Esophagus squamous epithelium (tissue), 5 donors: ENCODE data around the gene IL1A. TPM values are rescaled to one million over a fixed set of nuclear protein-coding genes. Genes with fewer than 3 reads are reported as not detected.

Source experiments
- DNase-seq: peaks from one replicate; lab custom pipeline; 2025; lab: John Stamatoyannopoulos, UW
- H3K27ac ChIP-seq, 4 donors: fragments of 200-600 bp; sonication (generic); one replicate each; pipeline ENCODE4 v1.5.1; 2016 to 2019; ENCODE audit warnings: mild to moderate bottlenecking in 1 of 4
- H3K27me3 ChIP-seq, 4 donors: fragments of 200-600 bp; sonication (generic); 1 replicate in 3 of 4; 2 replicates in 1 of 4; pipeline versions ENCODE4 v1.5.1 to v1.6.0; 2017 to 2021; ENCODE audit warnings: antibody characterized with exemption in 1 of 4
- H3K36me3 ChIP-seq, 3 donors: fragments of 200-600 bp; sonication (generic); one replicate each; pipeline ENCODE4 v1.5.1; 2016 to 2019
- H3K4me1 ChIP-seq, 3 donors: fragments of 200-600 bp; sonication (generic); one replicate each; pipeline ENCODE4 v1.5.1; 2017 to 2019
- H3K4me3 ChIP-seq, 4 donors: fragments of 200-600 bp; sonication (generic); 1 replicate in 3 of 4; 2 replicates in 1 of 4; pipeline ENCODE4 v1.5.1; 2016 to 2019; ENCODE audit warnings: mild to moderate bottlenecking in 2 of 4, moderate library complexity in 1 of 4
- H3K9me3 ChIP-seq, 3 donors: fragments of 200-600 bp; sonication (generic); one replicate each; pipeline ENCODE4 v1.5.1; 2016 to 2019
- POLR2A ChIP-seq, 4 donors: fragments of 450-650 bp; IDR thresholded peaks; one replicate each; pipeline ENCODE4 v1.6.1; 2017; ENCODE audit warnings: antibody characterized with exemption in 4 of 4, mild to moderate bottlenecking in 4 of 4, moderate library complexity in 3 of 4
- WGBS, 2 donors: methylation state at CpG; one replicate each; pipeline ENCODE4 v1.1.5; 2018; 5-methylcytosine and 5-hydroxymethylcytosine counted together
- intact Hi-C: fragments of 100-400 bp; cut with DNase I; formaldehyde crosslinking; loops from one replicate; pipeline ENCODE4 v1.15.0; 2022
- total RNA-seq, 4 donors: library from RNA; depleted of rRNA; stranded (reverse); fragments of >200 nt; gene quantifications; one replicate each; pipeline ENCODE4 v1.1.0, GENCODE V29; 2016
- TF ChIP-seq, protein P1 (sequence below), 6 experiments: fragments of 450-650 bp in 4 of 6; fragments of 200-600 bp in 2 of 6; sonication (generic) in 2 of 6; IDR thresholded peaks; one replicate each; pipeline ENCODE4 v1.5.1; 2016 to 2019; ENCODE audit warnings: antibody characterized with exemption in 6 of 6, mild to moderate bottlenecking in 4 of 6, moderate library complexity in 4 of 6
- donor health status: DM: yes; HTN: yes; CAD: no.

The IL1A gene
- total RNA-seq, 4 donors from 2014 or later = 0.53 to 37.4 (median 4.3) TPM

GRCh38 chr2:112764071-112765044 lies 19.9 kb downstream of the IL1A start, which contains the start of gene CKAP2L:
Gene CKAP2L, minus strand, starts transcription at chr2:112764609. Its CDS starts 11 bp downstream, at chr2:112764598.
- Histone ChIP-seq H3K36me3 (no peaks in the 10 kb centered on the region), H3K4me3 (peak within 1 kb of the TSS; percentile 55 to 91 (median 81)), H3K27me3 (no peaks in the 10 kb centered on the region), H3K4me1 (peaks cover 6 to 39% (median 12%) of the 10 kb centered on the region in 3 donors), H3K9me3 (no peaks in the 10 kb centered on the region), H3K27ac (peak within 1 kb of the TSS; percentile 48 to 89 (median 80))
- peak; percentile 80 for DNase-seq
- TF ChIP-seq POLR2A (IDR thresholded peaks at IDR 0.05) = peak in 3 of 4 donors; percentile 22 to 73 (median 32)
- TF ChIP-seq, protein P1, sequence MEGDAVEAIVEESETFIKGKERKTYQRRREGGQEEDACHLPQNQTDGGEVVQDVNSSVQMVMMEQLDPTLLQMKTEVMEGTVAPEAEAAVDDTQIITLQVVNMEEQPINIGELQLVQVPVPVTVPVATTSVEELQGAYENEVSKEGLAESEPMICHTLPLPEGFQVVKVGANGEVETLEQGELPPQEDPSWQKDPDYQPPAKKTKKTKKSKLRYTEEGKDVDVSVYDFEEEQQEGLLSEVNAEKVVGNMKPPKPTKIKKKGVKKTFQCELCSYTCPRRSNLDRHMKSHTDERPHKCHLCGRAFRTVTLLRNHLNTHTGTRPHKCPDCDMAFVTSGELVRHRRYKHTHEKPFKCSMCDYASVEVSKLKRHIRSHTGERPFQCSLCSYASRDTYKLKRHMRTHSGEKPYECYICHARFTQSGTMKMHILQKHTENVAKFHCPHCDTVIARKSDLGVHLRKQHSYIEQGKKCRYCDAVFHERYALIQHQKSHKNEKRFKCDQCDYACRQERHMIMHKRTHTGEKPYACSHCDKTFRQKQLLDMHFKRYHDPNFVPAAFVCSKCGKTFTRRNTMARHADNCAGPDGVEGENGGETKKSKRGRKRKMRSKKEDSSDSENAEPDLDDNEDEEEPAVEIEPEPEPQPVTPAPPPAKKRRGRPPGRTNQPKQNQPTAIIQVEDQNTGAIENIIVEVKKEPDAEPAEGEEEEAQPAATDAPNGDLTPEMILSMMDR (IDR thresholded peaks at IDR 0.05) = no peak
- 0% methylated on average over 10 to 20 of the region's 79 CpGs for WGBS, 2 donors
- intact Hi-C loops = no loop called here

- Histone ChIP-seq H3K27me3 (no peaks in the 10 kb centered on the region), H3K36me3 (peaks cover 0 to 7% (median 0%) of the 10 kb centered on the region in 3 donors), H3K4me1 (peaks cover 6 to 26% (median 12%) of the 10 kb centered on the region in 3 donors), H3K4me3 (no peak overlapping the region), H3K27ac (no peak overlapping the region), H3K9me3 (no peaks in the 10 kb centered on the region)
- intact Hi-C loops = no loop called here
- TF ChIP-seq, protein P1 (IDR thresholded peaks at IDR 0.05) = no peak
- TF ChIP-seq POLR2A (IDR thresholded peaks at IDR 0.05) = no peak
- whole genome bisulfite sequencing, 2 donors = 87 to 94% methylated on average over 4 of the region's 4 CpGs
- DNase-seq = no peak
These were observed 22.0 kb downstream of the IL1A start for GRCh38 chr2:112762276-112762675.

GRCh38 chr2:112760149-112760548 lies 24.1 kb downstream of the IL1A start:
- no peaks in the 10 kb centered on the region for H3K9me3 ChIP-seq
- H3K27ac ChIP-seq = no peak overlapping the region
- H3K36me3 ChIP-seq = peaks cover 0 to 7% (median 0%) of the 10 kb centered on the region in 3 donors
- peaks cover 3 to 21% (median 9%) of the 10 kb centered on the region in 3 donors for H3K4me1 ChIP-seq
- WGBS, 2 donors = 80 to 90% methylated on average over 1 of the region's 1 CpG
- TF ChIP-seq, protein P1 (IDR thresholded peaks at IDR 0.05) = no peak
- no peak for TF ChIP-seq POLR2A (IDR thresholded peaks at IDR 0.05)
- no peaks in the 10 kb centered on the region for H3K27me3 ChIP-seq
- no peak overlapping the region for H3K4me3 ChIP-seq
- no peak for DNase-seq
- intact Hi-C loops = no loop called here

GRCh38 chr2:112758711-112759110 lies 25.6 kb downstream of the IL1A start:
- Histone ChIP-seq H3K9me3 (no peaks in the 10 kb centered on the region), H3K4me1 (peaks cover 0 to 21% (median 2%) of the 10 kb centered on the region in 3 donors), H3K27me3 (no peaks in the 10 kb centered on the region), H3K27ac (no peak overlapping the region), H3K36me3 (peaks cover 0 to 7% (median 0%) of the 10 kb centered on the region in 3 donors), H3K4me3 (no peak overlapping the region)
- DNase-seq = no peak
- TF ChIP-seq POLR2A (IDR thresholded peaks at IDR 0.05) = no peak
- TF ChIP-seq, protein P1 (IDR thresholded peaks at IDR 0.05) = no peak
- whole genome bisulfite sequencing, 2 donors = 63 to 70% methylated on average over 2 of the region's 2 CpGs
- intact Hi-C loops = no loop called here

GRCh38 chr2:112757265-112757664 lies 27.0 kb downstream of the IL1A start:
- H3K27me3 ChIP-seq = no peaks in the 10 kb centered on the region
- no peaks in the 10 kb centered on the region for H3K9me3 ChIP-seq
- TF ChIP-seq, protein P1 (IDR thresholded peaks at IDR 0.05) = no peak
- no peak for TF ChIP-seq POLR2A (IDR thresholded peaks at IDR 0.05)
- H3K27ac ChIP-seq = no peak overlapping the region
- H3K36me3 ChIP-seq = peaks cover 0 to 7% (median 0%) of the 10 kb centered on the region in 3 donors
- WGBS, 2 donors = 80 to 93% methylated on average over 2 to 3 of the region's 3 CpGs
- intact Hi-C loops = no loop called here
- no peak for DNase-seq
- peaks cover 0 to 12% (median 0%) of the 10 kb centered on the region in 3 donors for H3K4me1 ChIP-seq
- H3K4me3 ChIP-seq = no peak overlapping the region
